Measurements from ENCODE around the gene SOX6.
"Not testable (repeated sequence)": the region's sequence is repeated elsewhere in the genome, so short reads cannot be mapped to it uniquely, and the experiment has no call there.

The SOX6 gene

DNA sequence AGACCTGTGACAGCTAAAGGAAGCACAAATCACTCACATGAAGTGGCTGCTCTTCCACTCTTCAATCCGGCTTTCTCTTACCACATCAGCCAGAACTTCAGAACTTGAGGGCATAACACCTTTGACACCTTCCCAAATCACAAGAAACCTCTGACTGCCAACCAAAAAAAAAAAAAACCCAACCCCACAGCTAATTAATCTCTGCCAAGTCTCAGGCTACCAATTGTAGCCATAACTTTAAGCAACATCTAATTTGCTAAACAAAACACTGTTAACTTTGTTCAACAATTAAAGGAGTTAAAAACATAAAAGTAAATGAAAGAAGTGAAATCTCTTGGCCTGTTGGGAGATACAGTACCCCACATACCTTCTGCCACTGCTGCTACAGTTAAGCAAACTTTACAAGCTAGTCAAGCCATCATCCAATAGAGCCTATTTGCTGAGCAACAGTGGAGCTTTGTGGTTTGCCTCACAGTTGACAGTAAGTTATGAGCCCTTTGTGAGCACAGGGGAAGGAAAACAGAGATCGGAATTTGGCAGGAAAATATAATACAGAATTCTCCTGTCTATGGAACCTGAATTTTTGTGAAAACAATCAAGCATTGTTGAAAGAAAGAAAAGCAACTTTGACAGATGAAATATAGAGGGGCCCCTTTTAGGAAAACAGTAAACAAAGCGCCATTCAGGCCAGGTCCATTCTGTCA lies at the start of gene SOX6:
Gene SOX6 (minus strand): TSS at position 490 of the 704 bp plus-strand sequence. CDS start 15,298 bp downstream, outside the sequence.
- DNase-seq = no peak

DNA sequence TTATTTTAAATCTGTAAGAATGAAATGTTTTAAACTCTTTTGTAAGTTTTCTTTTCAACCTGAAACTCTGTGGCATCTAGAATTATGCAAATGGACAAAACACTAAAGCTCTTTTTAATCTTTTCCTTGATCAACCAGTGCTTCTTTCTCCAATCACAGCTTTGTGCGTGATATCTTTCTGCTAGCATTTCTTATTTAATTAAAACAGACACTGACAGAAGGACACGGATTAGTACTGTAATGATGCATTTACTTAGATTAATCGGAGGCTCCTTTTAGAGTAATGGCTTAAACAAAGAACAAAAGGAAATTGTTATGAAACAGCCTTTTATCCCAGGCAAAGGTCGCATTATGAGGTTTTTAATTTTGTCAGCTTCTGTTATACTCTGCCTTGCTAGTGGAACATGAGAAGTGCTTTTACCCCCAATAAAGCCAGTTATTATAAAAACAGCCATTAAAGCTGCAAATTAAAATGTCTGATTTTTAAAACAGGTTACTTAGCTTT lies 48.5 kb upstream of the SOX6 start:
- no peak for DNase-seq

DNA sequence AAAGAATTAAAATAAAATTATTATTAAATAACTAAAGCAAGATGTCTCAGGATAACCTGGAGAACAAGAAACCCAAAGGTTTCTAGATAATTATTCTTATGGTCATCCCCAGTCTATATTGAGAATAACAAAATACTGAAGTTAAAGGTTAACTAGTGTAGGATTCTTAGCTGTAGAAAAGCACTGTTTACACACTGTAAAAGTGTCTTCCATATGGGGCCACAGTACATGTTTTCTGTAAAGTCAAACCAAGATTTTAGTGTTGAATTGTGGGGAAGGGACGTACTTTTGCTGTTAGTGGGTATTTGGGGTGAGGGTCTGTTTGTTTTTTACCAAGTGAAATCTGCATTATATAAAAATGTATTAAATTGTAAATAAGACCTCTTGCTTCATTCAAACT lies 47.5 kb upstream of the SOX6 start:
- DNase-seq = no peak

DNA sequence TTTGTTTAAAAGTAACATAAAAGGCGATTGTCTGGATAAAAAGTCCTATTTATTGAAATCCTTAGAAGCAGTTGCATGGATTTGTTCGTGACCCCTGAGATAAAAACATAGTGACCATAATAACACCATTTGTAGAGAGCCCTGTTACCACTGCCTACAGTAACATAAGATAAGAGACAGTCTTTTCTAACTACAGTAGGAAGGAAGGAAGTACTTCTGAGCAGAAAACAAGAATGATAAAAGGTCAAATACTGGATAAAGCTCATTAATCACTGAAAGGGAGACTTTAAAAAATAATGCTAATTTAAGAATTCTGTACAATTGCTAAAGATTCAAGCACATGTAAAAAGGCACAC lies 47.1 kb upstream of the SOX6 start:
- no peak for DNase-seq

DNA sequence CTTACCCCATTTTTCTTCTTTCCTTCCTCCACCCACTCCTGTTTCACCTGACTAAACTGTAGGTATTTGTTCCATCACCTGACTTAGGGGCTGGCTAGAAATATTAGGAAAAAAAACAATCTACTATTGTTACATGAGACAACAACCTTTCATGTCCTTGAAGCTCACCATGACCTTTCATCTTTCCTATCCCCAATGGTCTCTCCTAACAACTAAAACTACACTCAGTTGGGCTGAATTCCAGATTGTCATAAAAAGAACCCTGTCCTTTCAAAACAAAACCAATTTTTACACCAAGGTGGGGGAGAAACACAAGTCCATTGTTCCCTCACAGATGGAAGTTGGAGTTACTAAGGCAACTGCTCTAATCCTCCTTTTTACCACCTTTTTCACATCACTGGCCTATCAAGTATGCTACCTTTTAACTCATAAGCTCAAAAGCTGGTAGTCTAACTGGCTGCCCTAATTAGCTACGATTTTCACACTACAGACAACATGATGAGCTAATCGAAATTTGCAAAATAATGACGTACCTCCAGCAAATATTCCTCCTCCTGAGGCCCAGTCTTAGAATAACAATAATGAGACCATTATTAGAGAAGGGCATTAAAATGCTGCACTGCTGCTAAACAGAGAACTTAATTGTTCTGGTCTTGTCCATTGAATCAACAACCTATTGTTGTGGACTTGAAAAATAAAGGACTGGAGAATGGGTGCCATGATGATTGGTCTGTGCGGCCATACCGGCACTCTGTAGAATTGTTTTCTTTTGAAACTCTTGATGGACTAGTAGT lies 46.5 kb upstream of the SOX6 start:
- DNase-seq = no peak

DNA sequence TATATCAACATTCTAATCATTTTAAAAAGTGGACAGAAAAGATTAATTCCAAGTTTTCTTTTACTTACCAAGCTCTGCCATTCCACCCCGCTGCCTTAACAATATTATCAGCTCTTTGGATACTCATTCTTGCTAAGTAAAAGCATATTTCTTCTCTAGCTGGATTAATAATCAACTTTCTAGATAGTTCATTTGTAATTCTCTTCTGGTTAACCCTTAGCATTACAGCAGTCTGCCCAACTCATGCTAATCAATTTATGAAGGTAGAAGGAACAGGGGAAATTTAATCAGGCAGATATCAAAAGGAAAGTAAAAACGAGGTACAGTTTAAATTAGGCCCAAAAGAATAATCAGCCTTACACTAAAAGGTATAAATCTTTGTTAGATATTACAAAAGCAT lies 41.0 kb upstream of the SOX6 start:
- DNase-seq = no peak

DNA sequence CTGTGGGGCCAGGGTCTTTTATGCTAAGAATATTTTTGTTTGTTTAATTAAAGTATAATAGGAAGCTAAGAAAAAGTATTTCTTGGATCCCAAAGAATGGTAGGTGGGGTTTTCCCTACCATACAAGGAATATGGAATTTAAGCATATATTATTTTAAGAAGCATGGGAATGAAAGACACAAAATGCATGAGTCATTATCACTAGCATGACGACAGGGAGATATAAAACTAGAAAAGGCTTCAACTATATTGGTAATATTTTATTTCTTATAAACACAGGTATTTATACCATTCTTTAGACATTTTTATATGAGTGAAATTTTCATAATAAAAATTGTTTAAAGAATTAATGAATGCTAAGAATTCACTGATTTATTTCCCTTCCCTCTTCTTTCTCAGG lies 39.3 kb upstream of the SOX6 start:
- DNase-seq = no peak

DNA sequence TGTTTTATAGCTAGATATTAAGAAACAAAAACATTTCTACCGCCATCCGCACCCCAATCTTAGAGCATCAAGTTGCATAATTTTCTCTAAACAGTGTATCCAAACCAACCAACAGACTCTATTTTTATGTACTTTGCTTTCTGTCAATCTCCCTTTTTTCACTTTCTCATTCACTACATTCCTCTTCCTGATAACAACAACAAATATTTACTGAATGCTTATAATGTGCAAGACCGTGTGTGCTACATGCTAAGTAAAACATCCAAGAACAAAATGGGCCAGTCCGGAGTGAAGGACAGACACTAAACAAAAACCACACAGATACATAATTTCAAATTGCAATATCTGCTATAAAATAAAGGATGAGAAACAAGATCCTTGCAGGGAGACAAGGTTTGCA lies 38.6 kb upstream of the SOX6 start:
- DNase-seq = no peak

DNA sequence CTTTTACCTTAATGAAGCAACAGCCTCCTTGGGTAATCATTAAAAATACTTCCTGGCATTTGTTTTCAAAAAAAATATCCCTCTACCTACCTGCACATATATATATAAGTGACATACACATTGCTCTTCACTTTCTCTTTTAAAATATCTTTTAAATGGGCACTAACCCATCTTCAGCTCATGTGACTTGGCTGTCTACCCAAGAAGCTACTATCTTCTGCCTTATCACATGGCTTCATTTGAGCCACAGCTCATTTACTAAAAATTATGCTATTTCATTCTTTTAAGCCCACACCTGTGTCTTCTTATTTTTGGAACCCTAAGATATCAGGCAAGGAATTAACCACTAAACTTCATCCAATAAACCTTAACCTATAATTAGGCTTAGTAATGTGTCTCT lies 37.0 kb upstream of the SOX6 start:
- DNase-seq = no peak

DNA sequence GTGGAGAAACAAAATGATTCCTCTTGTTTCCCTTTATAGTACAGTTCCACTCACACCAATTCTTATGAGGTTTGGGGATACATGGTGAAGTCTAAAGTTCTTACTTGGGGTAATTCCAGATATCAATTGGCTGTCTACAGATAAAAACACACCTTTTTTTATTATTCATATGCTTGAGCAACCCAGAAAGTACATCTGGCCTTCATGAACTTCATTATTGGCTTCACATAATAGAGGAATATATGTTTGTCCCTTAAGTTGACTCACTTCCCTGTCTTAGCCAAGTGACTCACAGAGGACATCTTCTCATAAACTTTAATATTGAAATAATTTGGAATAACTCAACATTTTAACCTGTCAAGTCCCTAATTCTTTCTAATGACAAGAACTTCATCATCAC lies 36.3 kb upstream of the SOX6 start:
- no peak for DNase-seq

DNA sequence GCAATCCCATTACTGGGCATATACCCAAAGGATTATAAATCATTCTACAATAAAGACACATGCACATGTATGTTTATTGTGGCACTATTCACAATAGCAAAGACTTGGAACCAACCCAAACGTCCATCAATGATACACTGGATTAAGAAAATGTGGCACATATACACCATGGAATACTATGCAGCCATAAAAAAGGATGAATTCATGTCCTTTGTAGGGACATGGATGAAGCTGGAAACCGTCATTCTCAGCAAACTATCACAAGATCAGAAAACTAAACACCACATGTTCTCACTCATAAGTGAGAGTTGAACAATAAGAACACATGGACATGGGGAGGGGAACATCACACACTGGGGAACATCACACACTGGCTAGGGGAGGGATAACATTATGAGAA lies 34.5 kb upstream of the SOX6 start:
- DNase-seq = not testable (repeated sequence)

DNA sequence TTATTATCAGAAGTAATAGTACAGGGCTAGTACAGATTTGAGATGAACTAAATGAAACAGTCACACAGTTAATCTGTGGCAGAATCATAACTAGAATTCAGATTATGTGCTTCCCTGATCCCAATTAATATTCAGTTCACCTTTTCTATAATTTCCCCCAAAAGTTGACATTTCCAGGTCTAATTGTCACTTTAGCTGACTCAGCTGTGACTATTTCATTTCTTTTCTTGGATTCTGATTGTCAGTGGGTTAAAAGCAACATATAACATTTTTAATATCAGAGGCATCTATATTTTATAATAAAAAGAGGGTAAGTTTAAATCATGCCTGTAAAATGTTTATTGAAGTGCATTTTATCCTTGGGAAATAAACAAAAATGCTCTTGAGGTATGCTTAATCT lies 28.8 kb upstream of the SOX6 start:
- no peak for DNase-seq

DNA sequence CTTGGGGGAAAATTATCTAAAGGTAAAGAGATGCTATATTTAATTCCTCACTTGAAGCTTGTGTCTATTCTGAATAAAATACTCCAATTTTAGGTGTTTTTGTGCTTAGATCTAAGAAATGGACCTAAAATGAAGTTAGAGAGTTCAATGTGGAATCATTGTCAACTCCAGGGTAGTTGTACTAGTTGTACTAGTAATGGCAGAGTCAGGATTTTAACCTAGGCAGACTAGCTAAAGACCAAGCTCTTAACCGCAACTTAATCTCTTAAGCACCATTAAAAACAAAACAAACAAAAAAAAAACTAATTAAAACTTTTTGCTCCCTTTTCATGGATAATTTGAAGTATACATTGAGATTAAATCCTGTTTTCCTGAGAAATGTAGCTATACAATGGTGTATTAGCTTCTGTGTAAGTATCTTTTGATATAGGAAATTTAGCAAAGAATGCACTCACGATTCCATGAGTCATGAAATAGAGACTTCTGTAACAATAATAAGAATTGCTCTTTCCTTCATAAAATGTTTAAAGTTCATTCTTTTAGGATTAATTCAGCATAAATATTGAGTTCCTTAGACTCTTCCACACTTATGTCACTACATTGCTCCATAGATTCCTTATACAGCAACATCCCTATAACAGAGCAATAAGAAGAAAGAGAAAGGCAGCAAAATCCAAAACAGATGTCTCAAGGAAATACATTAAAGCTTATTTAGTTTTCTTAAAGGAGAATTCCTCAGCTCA lies 26.5 kb upstream of the SOX6 start:
- no peak for DNase-seq

DNA sequence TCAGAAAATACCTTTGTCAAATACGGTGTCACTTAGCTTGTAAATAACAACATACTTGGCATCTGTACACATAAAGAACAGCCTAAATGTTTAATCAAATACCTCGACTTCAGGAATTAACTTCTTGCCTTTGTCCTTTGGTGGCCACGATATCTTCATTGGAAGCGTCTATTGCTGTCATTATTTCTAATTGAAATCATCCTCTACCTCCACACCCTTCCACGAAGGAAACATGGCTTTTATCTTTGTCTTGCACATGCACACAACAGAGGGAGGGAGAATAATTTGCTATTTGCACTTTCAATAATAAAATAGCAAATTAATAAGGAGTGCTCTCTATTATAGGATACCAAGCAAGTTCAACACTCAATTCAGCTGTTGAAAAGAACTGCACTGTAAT lies 25.8 kb upstream of the SOX6 start:
- no peak for DNase-seq

DNA sequence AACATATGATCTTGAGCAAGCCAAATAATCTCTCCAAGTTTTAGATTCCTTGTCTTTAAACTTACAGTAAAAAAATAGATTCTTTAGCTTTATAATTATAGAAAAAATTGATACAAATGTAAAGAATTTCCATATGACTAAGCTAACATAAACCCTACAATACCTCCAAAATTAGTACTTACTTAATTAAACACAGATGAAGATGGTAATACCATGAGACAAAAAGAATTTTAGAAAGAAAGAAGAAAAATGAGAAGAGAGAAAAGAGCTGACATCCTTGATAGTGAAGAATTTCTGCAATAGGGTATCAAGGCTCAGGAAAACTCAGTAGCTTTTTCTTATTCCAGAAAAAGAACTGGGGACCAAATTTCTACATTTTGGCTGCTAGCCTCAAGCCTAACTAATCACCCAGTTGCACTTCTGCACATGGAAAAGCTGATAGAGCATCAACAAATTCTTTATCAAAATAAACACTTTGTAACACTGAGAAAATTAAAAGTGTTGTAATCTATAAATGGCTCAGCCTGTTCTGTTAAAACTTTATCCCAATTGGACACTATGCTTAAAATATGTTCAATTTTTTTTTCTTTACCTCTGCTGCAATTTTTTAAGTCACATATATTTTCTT lies 24.7 kb upstream of the SOX6 start:
- no peak for DNase-seq

DNA sequence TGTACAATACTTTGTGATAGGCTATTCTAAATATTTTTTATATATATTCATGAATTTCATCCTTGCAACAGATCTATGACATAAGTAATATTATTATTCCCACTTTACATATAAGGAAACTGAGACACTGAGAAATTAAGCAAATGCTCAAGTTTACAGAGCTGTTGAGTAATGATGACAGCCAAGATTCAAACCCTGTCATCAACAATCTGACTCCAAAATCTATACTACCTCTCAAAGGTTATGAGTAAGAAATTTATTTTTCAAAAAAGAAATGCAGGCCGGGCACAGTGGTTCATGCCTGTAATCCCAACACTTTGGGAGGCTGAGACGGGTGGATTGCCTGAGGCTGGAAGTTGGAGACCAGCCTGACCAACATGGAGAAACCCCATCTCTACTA lies 22.6 kb upstream of the SOX6 start:
- no peak for DNase-seq

DNA sequence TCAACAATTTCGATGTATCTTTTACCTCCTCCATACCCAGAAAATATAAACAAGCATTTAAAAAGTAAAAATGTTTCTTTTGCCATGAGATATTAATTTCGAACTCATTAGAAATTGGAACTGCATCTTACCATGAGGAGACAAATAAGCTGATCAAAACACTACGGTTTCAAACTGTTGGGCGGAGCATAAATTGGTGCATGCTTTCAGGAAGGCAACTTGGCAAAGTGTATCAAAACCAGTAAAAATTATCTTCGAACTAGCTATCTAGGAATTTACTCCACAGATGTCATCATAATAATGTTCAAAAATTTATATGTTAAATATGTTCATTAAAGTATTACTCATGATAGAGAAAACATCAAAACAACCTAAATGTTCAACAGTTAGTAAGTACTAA lies 21.4 kb upstream of the SOX6 start:
- DNase-seq = no peak

DNA sequence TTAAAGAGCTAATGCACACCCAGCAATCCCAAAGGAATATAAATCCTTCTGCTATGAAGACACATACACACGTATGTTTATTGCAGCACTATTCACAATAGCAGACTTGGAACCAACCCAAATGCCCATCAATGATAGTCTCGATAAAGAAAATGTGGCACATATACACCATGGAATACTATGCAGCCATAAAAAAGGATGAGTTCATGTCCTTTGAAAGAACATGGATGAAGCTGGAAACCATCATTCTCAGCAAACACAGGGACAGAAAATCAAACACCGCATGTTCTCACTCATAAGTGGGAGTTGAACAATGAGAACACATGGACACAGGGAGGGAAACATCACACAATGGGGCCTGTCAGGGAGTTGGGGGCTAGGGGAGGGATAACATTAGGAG lies 19.3 kb upstream of the SOX6 start:
- not testable (repeated sequence) for DNase-seq

DNA sequence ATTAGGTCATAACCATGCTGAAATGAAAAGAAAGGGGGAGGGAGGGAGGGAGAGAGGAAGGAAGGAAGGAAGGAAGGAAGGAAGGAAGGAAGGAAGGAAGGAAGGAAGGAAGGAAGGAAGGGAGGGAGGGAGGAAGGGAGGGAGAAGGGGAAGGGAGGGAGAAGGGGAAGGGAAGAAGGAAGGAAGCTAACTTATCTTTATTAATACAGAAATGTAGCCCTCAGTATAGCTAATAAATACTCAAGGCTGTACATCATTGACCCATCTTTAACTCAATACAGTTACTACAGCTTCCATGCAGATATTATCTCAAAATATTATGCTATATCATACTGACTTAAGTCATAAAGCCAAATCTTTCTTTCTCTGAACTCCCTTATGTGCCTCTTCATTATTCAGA lies 17.4 kb upstream of the SOX6 start:
- no peak for DNase-seq

DNA sequence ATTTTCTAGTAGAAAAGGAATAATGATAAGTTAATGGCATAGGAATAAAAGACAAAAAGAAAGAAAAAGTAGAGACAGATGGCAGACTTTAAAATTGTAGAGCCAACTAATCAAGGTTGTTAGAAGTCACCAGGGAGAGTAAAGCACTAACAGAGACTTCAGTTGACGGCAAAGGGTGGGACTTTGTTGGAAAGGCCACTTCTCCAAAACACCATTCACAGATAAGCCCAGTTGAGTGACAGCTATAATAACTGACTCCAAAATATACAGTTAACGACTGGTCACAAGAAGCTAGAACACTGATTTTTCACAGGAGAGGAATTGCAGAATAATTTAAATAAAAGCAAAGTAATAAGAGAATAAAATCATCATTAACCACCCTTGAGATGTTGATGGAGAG lies 16.0 kb upstream of the SOX6 start:
- no peak for DNase-seq

DNA sequence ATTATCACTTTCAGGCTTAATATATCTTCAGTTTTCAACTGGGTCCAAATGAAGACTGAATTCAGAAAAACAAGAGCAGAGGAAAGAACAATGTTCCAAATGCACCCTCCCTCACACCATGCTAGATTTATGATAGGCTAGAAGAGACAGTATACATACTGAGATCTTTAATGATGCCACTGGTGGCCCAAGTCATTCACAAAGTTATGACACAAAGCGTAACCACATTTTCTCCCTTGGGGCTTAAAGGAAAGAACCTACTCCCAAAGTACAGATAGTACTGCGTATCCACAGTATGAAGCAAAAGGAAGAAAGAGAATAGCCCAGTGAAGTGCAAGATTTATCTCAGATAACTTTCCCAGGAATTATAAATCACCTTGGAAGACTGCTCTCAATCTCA lies 10.9 kb upstream of the SOX6 start:
- no peak for DNase-seq

DNA sequence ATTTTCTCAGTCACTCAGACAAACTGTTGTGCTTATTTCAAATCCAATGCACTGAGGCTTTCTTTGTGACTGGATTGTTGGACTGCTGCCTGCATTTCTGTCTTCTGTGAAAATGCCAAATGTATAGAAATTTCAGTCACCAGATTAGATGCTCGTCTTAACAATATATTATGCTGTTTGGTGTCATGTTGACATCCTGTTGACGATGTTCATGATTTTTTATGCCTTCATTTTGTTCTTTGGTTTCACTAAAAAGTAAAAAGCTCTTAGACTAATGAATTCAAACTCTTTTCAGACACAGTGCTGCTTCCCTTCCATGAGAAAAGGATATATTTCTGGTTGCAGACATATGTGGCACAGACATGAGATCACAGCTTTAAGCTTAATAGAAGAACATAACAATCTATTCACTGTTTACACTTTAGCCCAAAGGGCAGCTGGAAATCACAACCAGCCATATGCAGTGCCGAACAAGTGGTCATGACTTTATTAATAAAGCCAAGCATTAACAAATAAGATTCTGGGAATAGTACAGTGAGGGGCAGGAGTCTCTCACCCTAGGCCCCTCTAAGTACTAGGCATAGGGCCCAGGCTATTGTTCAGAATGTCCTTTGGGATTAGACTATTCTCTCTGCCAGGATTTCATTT lies 9.4 kb upstream of the SOX6 start:
- DNase-seq = no peak

DNA sequence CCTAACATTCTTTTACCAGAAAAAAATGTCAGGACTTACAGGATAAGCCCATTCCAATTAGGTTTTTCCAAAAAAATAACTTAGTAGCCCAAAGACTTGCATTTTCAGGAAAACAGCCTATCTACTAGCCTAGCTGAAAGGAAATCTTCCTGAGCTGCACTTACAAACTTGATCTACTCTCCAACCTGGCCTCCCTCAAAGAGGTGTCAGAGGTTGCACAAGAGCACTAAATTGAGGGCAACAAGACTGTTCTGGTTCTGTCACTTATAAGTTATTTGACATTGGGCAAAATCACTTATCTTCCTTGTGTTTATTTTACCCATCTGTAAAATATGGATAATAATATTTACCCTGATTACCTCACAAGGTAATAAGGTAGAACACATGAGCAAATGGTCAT lies 7.9 kb upstream of the SOX6 start:
- no peak for DNase-seq
